ENCODE results near the gene KRT33A. TPM values are rescaled to one million over a fixed set of nuclear protein-coding genes. Genes with fewer than 3 reads are reported as not detected.

Gene KRT33A
- total RNA-seq, 4 donors from 2014 or later = not detected

DNA sequence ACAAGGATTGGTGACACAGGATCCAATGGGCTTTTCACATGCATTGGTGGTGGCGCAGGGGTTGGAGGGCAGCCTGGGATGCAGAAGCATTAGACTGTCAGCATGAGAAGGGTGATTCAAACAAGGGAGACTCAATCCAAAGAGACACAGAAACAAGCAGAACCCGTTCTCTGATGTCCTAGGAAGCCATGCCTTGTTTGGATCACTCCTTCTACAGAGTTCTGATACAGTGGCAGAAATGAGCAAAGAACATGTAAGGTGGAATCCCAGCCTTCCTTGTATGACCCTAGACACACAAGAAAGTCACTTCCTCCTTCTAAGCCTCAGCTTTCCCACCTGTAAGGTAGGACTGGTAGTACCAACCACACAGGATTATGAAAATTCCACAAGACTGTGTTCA, 13.3 kb upstream of the KRT33A start:
- 94 to 97% methylated on average over 2 of the region's 2 CpGs for WGBS, 2 donors
- no peaks in the 10 kb centered on the region for H3K36me3 ChIP-seq
- H3K27me3 ChIP-seq = no peaks in the 10 kb centered on the region
- H3K4me1 ChIP-seq = peaks cover 0 to 4% (median 0%) of the 10 kb centered on the region in 4 donors
- TF ChIP-seq EP300 (IDR thresholded peaks at IDR 0.05) (no peak), POLR2A (IDR thresholded peaks at IDR 0.05) (no peak)
- TF ChIP-seq, protein P1, sequence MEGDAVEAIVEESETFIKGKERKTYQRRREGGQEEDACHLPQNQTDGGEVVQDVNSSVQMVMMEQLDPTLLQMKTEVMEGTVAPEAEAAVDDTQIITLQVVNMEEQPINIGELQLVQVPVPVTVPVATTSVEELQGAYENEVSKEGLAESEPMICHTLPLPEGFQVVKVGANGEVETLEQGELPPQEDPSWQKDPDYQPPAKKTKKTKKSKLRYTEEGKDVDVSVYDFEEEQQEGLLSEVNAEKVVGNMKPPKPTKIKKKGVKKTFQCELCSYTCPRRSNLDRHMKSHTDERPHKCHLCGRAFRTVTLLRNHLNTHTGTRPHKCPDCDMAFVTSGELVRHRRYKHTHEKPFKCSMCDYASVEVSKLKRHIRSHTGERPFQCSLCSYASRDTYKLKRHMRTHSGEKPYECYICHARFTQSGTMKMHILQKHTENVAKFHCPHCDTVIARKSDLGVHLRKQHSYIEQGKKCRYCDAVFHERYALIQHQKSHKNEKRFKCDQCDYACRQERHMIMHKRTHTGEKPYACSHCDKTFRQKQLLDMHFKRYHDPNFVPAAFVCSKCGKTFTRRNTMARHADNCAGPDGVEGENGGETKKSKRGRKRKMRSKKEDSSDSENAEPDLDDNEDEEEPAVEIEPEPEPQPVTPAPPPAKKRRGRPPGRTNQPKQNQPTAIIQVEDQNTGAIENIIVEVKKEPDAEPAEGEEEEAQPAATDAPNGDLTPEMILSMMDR (IDR thresholded peaks at IDR 0.05) = no peak
- H3K9me3 ChIP-seq = peaks cover 0 to 4% (median 0%) of the 10 kb centered on the region in 4 donors
- no peak overlapping the region for H3K27ac ChIP-seq
- H3K4me3 ChIP-seq = no peak overlapping the region
- no peak for DNase-seq (ENCODE audit: low spot score in 2 of 2)

DNA sequence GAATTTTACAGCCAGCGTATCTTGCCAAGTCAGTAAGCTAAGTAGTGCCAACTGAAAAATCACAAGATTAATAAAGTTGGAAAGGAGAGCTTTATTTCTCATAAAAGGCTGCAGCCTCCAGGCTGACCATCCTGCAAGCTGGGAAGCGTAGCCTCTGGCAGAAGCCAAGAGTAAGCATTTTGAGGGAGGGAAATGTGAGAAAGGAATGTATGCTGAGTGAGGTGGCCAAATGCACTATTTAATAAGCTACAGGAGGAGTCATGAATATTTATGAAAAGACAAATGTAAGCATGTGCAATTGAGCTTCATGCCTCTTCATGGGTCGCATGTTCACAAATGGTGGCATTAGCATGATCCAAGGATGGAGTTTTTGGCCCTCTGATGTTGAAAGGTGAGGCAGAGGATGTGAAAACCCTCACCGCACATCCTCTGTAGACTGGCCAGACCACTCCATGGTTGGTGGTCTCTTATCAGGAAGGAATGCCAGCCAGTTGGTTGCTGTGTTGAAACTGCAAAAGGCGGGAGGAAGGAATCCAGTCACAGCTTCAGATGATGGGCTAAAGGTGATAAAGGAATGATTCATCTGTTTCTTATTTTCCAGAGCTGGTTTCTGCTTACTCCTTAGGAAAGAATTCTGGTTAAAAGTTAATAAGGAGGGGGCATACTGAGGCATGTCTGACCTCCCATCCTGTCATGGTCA, 9.8 kb upstream of the KRT33A start:
- TF ChIP-seq POLR2A (IDR thresholded peaks at IDR 0.05) (no peak), EP300 (IDR thresholded peaks at IDR 0.05) (no peak)
- TF ChIP-seq, protein P1 (IDR thresholded peaks at IDR 0.05) = no peak

DNA sequence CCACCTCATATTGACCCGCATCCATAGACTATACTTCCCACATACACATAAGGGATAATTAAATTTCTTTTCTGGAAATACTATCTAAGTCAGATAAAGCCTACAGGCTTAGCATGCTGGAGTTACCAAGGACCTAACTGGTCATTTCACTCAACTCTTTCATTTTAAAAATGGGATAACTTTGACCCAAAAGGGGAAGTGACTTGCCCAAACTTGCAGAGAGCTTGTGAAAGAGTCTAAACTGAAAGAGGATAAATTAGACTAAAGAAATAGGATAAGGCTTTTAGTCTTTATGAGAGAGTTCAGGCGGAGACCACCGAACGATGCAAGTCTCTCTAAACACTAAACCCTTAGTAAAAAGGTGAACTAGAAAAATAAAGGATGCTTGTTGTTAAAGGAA, 3.9 kb upstream of the KRT33A start:
- DNase-seq (ENCODE audit: low spot score in 2 of 2) = no peak
- peaks cover 0 to 4% (median 0%) of the 10 kb centered on the region in 4 donors for H3K9me3 ChIP-seq
- 92 to 94% methylated on average over 4 of the region's 4 CpGs for WGBS, 2 donors

More for the DNA sequence above, 9.8 kb upstream of the KRT33A start:
- 79 to 87% methylated on average over 5 of the region's 5 CpGs for WGBS, 2 donors
- Histone ChIP-seq H3K27ac (no peak overlapping the region), H3K9me3 (peaks cover 0 to 8% (median 0%) of the 10 kb centered on the region in 4 donors), H3K4me1 (no peaks in the 10 kb centered on the region), H3K27me3 (no peaks in the 10 kb centered on the region), H3K4me3 (no peak overlapping the region), H3K36me3 (no peaks in the 10 kb centered on the region)
- no peak for DNase-seq (ENCODE audit: low spot score in 2 of 2)

DNA sequence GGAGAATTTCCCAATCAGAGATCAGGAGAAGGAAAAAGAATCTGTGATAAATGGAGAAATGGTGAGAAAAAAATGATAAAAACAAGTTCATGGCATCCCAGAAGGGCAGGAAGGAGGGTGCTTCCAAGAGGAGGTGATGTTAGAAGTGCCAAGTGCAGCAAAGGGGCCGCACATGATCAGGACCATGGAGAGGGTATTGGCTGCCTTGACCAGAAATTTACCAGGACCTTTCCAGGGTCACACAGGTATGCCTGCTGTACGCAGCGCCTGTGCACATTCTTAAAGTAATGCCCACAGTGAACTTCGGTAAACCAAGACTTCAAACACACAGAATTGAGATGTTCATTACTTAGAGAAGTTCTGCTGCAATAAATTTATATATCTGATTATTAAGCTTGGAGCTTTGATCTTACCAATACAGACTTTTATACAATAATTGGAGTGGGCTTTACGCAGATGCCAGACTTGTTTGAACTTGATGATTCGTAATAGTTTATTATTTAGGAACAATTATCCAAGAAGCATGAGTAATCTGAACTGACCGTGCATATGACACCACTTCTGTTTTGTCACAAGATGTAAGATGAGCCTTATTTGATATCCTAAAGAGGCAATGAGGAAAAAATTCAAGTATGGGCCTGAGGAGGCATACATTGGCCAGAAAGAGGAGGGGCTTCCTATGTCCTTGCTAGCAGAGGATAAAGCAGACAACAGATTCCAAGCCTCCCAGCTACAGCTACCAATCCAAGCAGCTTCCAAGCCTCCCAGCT, 2.2 kb upstream of the KRT33A start:
- Histone ChIP-seq H3K9me3 (peaks cover 0 to 4% (median 0%) of the 10 kb centered on the region in 4 donors), H3K4me1 (no peaks in the 10 kb centered on the region), H3K36me3 (no peaks in the 10 kb centered on the region), H3K27ac (no peak overlapping the region), H3K4me3 (no peak overlapping the region), H3K27me3 (no peaks in the 10 kb centered on the region)
- DNase-seq (ENCODE audit: low spot score in 2 of 2) = no peak
- 80 to 85% methylated on average over 7 of the region's 7 CpGs for WGBS, 2 donors
- no peak for TF ChIP-seq POLR2A (IDR thresholded peaks at IDR 0.05)
- TF ChIP-seq, protein P1 (IDR thresholded peaks at IDR 0.05) = no peak
- TF ChIP-seq EP300 (IDR thresholded peaks at IDR 0.05) = no peak

More for the DNA sequence above, 3.9 kb upstream of the KRT33A start:
- Histone ChIP-seq H3K27me3 (no peaks in the 10 kb centered on the region), H3K27ac (no peak overlapping the region), H3K4me1 (no peaks in the 10 kb centered on the region), H3K36me3 (no peaks in the 10 kb centered on the region), H3K4me3 (no peak overlapping the region)
- TF ChIP-seq POLR2A (IDR thresholded peaks at IDR 0.05) (no peak), EP300 (IDR thresholded peaks at IDR 0.05) (no peak)
- TF ChIP-seq, protein P1 (IDR thresholded peaks at IDR 0.05) = no peak

DNA sequence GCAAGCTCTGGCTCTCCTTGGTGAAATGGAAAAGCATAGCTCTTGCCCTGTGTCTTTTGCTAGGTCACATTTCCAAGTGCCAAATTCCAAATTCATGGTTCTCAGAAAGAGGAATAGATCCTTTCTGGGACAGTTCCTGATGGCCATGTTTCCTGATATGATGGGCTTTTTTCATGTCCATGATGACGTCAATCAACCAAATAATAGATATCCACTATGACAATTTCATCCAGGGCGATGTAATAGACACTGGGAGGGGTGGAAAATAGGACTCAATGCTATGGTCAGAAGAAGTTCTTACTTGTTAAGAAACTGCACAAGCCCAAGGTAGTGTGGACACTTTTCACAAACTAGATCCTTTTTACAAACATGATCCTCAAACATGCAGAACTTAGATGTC, 549 bp upstream of the KRT33A start:
- H3K36me3 ChIP-seq = no peaks in the 10 kb centered on the region
- WGBS, 2 donors = 88 to 91% methylated on average over 2 of the region's 2 CpGs
- H3K4me3 ChIP-seq = no peak overlapping the region
- no peak for DNase-seq (ENCODE audit: low spot score in 2 of 2)
- H3K9me3 ChIP-seq = peaks cover 0 to 2% (median 0%) of the 10 kb centered on the region in 4 donors
- TF ChIP-seq, protein P1 (IDR thresholded peaks at IDR 0.05) = no peak
- TF ChIP-seq POLR2A (IDR thresholded peaks at IDR 0.05) (no peak), EP300 (IDR thresholded peaks at IDR 0.05) (no peak)
- no peaks in the 10 kb centered on the region for H3K27me3 ChIP-seq
- H3K4me1 ChIP-seq = no peaks in the 10 kb centered on the region
- no peak overlapping the region for H3K27ac ChIP-seq
